Tibial artery (tissue), 4 donors: ENCODE results near the gene DCP1B.
A peak's percentile ranks its signal among the peaks of the same experiment; 100 is the strongest.

ENCODE experiments used
- DNase-seq, 2 donors: peaks; one replicate each; pipeline ENCODE4 v3.0.0-alpha.2; 2019
- H3K27ac ChIP-seq, 2 donors: fragments of 200-600 bp; sonication (generic) in 1 of 2; 1 replicate in 1 of 2; 2 replicates in 1 of 2; pipeline ENCODE4 v1.5.1; 2018 to 2019; ENCODE audit warnings: mild to moderate bottlenecking in 1 of 2
- H3K27me3 ChIP-seq, 2 donors: fragments of 200-600 bp; sonication (generic) in 1 of 2; one replicate each; pipeline versions ENCODE4 v1.5.1 to v1.6.0; 2016 to 2019
- H3K36me3 ChIP-seq, 3 donors: fragments of 200-600 bp; sonication (generic) in 2 of 3; one replicate each; pipeline ENCODE4 v1.5.1; 2016 to 2019; ENCODE audit warnings: mild to moderate bottlenecking in 2 of 3
- H3K4me1 ChIP-seq, 4 donors: fragments of 200-600 bp; sonication (generic) in 2 of 4; 1 replicate in 3 of 4; 2 replicates in 1 of 4; pipeline ENCODE4 v1.5.1; 2016 to 2019
- H3K4me3 ChIP-seq, 2 donors: fragments of 200-600 bp; sonication (generic) in 1 of 2; 1 replicate in 1 of 2; 2 replicates in 1 of 2; pipeline ENCODE4 v1.5.1; 2018 to 2019; ENCODE audit warnings: mild to moderate bottlenecking in 2 of 2
- H3K9me3 ChIP-seq, 3 donors: fragments of 200-600 bp; sonication (generic) in 1 of 3; one replicate each; pipeline ENCODE4 v1.5.1; 2016 to 2019
- intact Hi-C: fragments of 100-400 bp; cut with DNase I; formaldehyde crosslinking; loops from one replicate; pipeline ENCODE4 v1.15.0; 2023; ENCODE audit warnings: low total_unique reads
- TF ChIP-seq, protein P1 (sequence below), 2 experiments: fragments of 200-600 bp in 1 of 2; fragments of 450-650 bp in 1 of 2; IDR thresholded peaks; one replicate each; pipeline ENCODE4 v1.5.1; 2017 to 2019; ENCODE audit warnings: antibody characterized with exemption in 2 of 2, mild to moderate bottlenecking in 1 of 2, moderate library complexity in 1 of 2

Gene DCP1B

DNA sequence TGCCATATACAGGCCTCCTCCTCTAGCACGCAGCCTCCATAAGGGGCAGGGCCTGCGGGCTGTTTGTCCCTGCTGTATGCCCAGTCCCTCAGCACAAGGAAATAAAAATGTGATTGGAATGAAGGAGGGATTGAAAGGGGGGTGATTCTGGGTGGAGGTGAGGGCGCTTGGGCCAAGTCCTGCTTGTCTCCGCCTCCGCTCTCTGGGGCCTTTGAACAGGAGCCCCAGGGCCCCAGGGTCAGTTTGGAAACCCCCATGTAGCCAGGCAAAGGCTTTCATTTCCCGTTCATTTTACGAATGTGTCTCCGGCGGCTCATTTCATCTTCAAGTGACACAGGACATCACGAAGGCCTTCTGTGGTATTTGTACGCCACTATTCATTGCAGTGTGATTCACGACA is 81.3 kb downstream of the DCP1B start:
- Histone ChIP-seq H3K27ac (no peak overlapping the region), H3K4me3 (no peak overlapping the region), H3K36me3 (no peaks in the 10 kb centered on the region), H3K4me1 (peaks cover 0 to 36% (median 26%) of the 10 kb centered on the region in 4 donors), H3K27me3 (no peaks in the 10 kb centered on the region), H3K9me3 (no peaks in the 10 kb centered on the region)
- DNase-seq = peak in 1 of 2 donors; percentile 38
- intact Hi-C loops = no loop called here
- TF ChIP-seq, protein P1, sequence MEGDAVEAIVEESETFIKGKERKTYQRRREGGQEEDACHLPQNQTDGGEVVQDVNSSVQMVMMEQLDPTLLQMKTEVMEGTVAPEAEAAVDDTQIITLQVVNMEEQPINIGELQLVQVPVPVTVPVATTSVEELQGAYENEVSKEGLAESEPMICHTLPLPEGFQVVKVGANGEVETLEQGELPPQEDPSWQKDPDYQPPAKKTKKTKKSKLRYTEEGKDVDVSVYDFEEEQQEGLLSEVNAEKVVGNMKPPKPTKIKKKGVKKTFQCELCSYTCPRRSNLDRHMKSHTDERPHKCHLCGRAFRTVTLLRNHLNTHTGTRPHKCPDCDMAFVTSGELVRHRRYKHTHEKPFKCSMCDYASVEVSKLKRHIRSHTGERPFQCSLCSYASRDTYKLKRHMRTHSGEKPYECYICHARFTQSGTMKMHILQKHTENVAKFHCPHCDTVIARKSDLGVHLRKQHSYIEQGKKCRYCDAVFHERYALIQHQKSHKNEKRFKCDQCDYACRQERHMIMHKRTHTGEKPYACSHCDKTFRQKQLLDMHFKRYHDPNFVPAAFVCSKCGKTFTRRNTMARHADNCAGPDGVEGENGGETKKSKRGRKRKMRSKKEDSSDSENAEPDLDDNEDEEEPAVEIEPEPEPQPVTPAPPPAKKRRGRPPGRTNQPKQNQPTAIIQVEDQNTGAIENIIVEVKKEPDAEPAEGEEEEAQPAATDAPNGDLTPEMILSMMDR (IDR thresholded peaks at IDR 0.05) = no peak

GRCh38 chr12:1922075-1922709 is 82.1 kb downstream of the DCP1B start:
- Histone ChIP-seq H3K36me3 (no peaks in the 10 kb centered on the region), H3K27me3 (no peaks in the 10 kb centered on the region), H3K27ac (no peak overlapping the region), H3K9me3 (no peaks in the 10 kb centered on the region), H3K4me3 (no peak overlapping the region), H3K4me1 (peaks cover 0 to 36% (median 20%) of the 10 kb centered on the region in 4 donors)
- peak in 1 of 2 donors; percentile 57 for DNase-seq
- TF ChIP-seq, protein P1 (IDR thresholded peaks at IDR 0.05) = no peak
- intact Hi-C loops = no loop called here

GRCh38 chr12:1920971-1921370 is 83.3 kb downstream of the DCP1B start:
- Histone ChIP-seq H3K4me3 (no peak overlapping the region), H3K4me1 (peaks cover 0 to 31% (median 18%) of the 10 kb centered on the region in 4 donors), H3K27me3 (no peaks in the 10 kb centered on the region), H3K9me3 (no peaks in the 10 kb centered on the region), H3K36me3 (no peaks in the 10 kb centered on the region), H3K27ac (no peak overlapping the region)
- DNase-seq = peak in 1 of 2 donors; percentile 63
- intact Hi-C loops = no loop called here
- TF ChIP-seq, protein P1 (IDR thresholded peaks at IDR 0.05) = no peak

GRCh38 chr12:1920436-1920835 is 83.8 kb downstream of the DCP1B start:
- H3K4me1 ChIP-seq = peaks cover 0 to 26% (median 13%) of the 10 kb centered on the region in 4 donors
- no peak overlapping the region for H3K4me3 ChIP-seq
- no peaks in the 10 kb centered on the region for H3K27me3 ChIP-seq
- H3K36me3 ChIP-seq = no peaks in the 10 kb centered on the region
- no peaks in the 10 kb centered on the region for H3K9me3 ChIP-seq
- peak in 1 of 2 donors; percentile 39 for DNase-seq
- no peak overlapping the region for H3K27ac ChIP-seq
- TF ChIP-seq, protein P1 (IDR thresholded peaks at IDR 0.05) = no peak
- intact Hi-C loops = no loop called here

DNA sequence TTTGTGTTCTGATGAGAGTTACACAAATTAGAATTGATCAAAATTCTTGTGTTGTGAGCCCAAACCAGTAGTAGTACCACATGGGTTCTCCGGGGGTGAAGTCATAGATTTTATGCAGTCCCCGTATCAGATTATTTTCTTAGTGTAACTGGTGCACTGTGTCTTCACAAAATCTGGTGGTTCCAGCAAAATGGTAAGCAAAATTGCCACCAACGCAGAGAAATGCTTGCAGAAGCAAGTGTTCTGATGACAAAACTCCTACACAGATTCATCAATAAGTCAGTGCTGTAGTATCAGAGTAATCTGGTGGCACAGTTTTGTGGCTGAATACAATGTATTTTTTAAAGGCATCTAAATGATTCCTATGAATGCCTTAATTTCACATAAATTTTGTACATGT is 84.5 kb downstream of the DCP1B start:
- H3K4me1 ChIP-seq = peaks cover 0 to 19% (median 7%) of the 10 kb centered on the region in 4 donors
- DNase-seq = no peak
- no peaks in the 10 kb centered on the region for H3K9me3 ChIP-seq
- intact Hi-C loops = loop anchor here (10.0 kb wide), 1 partner anchor 105 kb away; no protein-coding TSS in a partner anchor
- H3K27ac ChIP-seq = no peak overlapping the region
- H3K36me3 ChIP-seq = no peaks in the 10 kb centered on the region
- no peaks in the 10 kb centered on the region for H3K27me3 ChIP-seq
- no peak overlapping the region for H3K4me3 ChIP-seq
- TF ChIP-seq, protein P1 (IDR thresholded peaks at IDR 0.05) = no peak
